Natural killer cell (primary cell): ENCODE data around the gene HLA-B. TPM values are rescaled to one million over a fixed set of nuclear protein-coding genes. Genes with fewer than 3 reads are reported as not detected.
"Not testable (repeated sequence)": the region's sequence is repeated elsewhere in the genome, so short reads cannot be mapped to it uniquely, and the experiment has no call there.

Source experiments
- ATAC-seq, 3 donors: fragments of 150-1000 bp in 2 of 3; fragments of 200-7000 bp in 1 of 3; cut with Tn5 transposase; 1 replicate in 1 of 3; 2 replicates in 2 of 3; pipeline ENCODE4 v1.10.0; 2021; ENCODE audit warnings: mild to moderate bottlenecking in 2 of 3, moderate library complexity in 2 of 3
- DNase-seq, 2 donors: peaks; one replicate each; pipeline versions ENCODE4 v3.0.0 to v3.0.0-alpha.2; 2013 to 2021; ENCODE audit warnings: mixed read lengths in 1 of 2
- H3K27ac ChIP-seq: one replicate; pipeline ENCODE4 v1.5.1; 2013; ENCODE audit warnings: mild to moderate bottlenecking, low read length
- H3K27me3 ChIP-seq: one replicate; pipeline ENCODE4 v1.6.1; 2013; ENCODE audit warnings: low read length; ENCODE audit not compliant: control insufficient read depth, insufficient read depth
- H3K36me3 ChIP-seq: one replicate; pipeline ENCODE4 v1.6.1; 2013; ENCODE audit warnings: low read length; ENCODE audit not compliant: control insufficient read depth, insufficient read depth
- H3K4me1 ChIP-seq: one replicate; pipeline ENCODE4 v1.6.1; 2013; ENCODE audit warnings: low read length; ENCODE audit not compliant: control insufficient read depth, insufficient read depth
- H3K4me3 ChIP-seq: one replicate; pipeline ENCODE4 v1.5.1; 2013; ENCODE audit warnings: low read length
- H3K9me3 ChIP-seq: one replicate; pipeline ENCODE4 v1.6.1; 2013; ENCODE audit warnings: low read length; ENCODE audit not compliant: control insufficient read depth, insufficient read depth
- H3K27ac Mint-ChIP-seq, 2 donors: one replicate each; pipeline ENCODE4 v1.8.0; 2022; ENCODE audit warnings: mild to moderate bottlenecking in 2 of 2, mixed read lengths in 2 of 2, moderate library complexity in 1 of 2
- H3K27me3 Mint-ChIP-seq, 2 donors: one replicate each; pipeline ENCODE4 v1.8.0; 2022; ENCODE audit warnings: low read depth in 2 of 2, mixed read lengths in 2 of 2
- H3K36me3 Mint-ChIP-seq: one replicate; pipeline ENCODE4 v1.8.0; 2022; ENCODE audit warnings: mixed read lengths
- H3K4me1 Mint-ChIP-seq, 2 donors: one replicate each; pipeline ENCODE4 v1.8.0; 2022; ENCODE audit warnings: mixed read lengths in 2 of 2
- H3K4me3 Mint-ChIP-seq: one replicate; pipeline ENCODE4 v1.8.0; 2022; ENCODE audit warnings: mild to moderate bottlenecking, moderate library complexity, mixed read lengths
- H3K9me3 Mint-ChIP-seq, 2 donors: one replicate each; pipeline ENCODE4 v1.8.0; 2022; ENCODE audit warnings: mixed read lengths in 2 of 2
- CTCF ChIP-seq: fragments of 200-600 bp; IDR thresholded peaks from one replicate; pipeline ENCODE4 v1.8.0; 2022; ENCODE audit warnings: antibody characterized with exemption
- whole genome bisulfite sequencing: methylation state at CpG from one replicate; pipeline ENCODE4 v1.1.7; 2013; ENCODE audit warnings: missing lambda C conversion rate; ENCODE audit not compliant: insufficient coverage; 5-methylcytosine and 5-hydroxymethylcytosine counted together
- intact Hi-C: fragments of 100-400 bp; cut with micrococcal nuclease; formaldehyde crosslinking; loops from one replicate; pipeline ENCODE4 v1.14.2; 2022
- total RNA-seq, 4 donors: library from RNA; stranded (reverse); fragments of 120-200 nt in 1 of 4; gene quantifications; one replicate each; pipeline versions ENCODE4 v1.2.3 to v1.2.4, GENCODE V29; 2013 to 2022

The HLA-B gene
- over 10,000 TPM in 2 of 3 donors, 1,000 to 10,000 TPM in 1; 9,586 to 11,061 (median 11,048) TPM for total RNA-seq
- total RNA-seq (2013) = 7,244 TPM

GRCh38 chr6:31356946-31357466 lies at the start of gene HLA-B:
Gene HLA-B, minus strand, starts transcription at chr6:31357179. Its CDS starts 21 bp downstream, at chr6:31357158.
- peak within 1 kb of the TSS; percentile 100 for H3K27ac ChIP-seq
- H3K27me3 ChIP-seq = no peaks in the 10 kb centered on the region
- Mint-ChIP-seq H3K27me3 (peaks cover 6 to 15% of the 10 kb centered on the region in 2 donors), H3K4me1 (peaks cover 61 to 68% of the 10 kb centered on the region in 2 donors), H3K9me3 (no peaks in the 10 kb centered on the region), H3K36me3 (peaks cover 31% of the 10 kb centered on the region), H3K27ac (peak within 1 kb of the TSS; percentile 100), H3K4me3 (peak within 1 kb of the TSS; percentile 97)
- peak within 1 kb of the TSS; percentile 99 for H3K4me3 ChIP-seq
- intact Hi-C loops = loop anchor here (1.0 to 10.0 kb wide), 2 partner anchors 160 to 742 kb away; partner anchors contain the start of genes MRPS18B and PPP1R10
- no peak for TF ChIP-seq CTCF
- H3K4me1 ChIP-seq = peaks cover 50% of the 10 kb centered on the region
- H3K36me3 ChIP-seq = peaks cover 32% of the 10 kb centered on the region
- no peaks in the 10 kb centered on the region for H3K9me3 ChIP-seq
- under 1% methylated on average over 39 of the region's 39 CpGs for WGBS
- ATAC-seq (peak; percentile 73 to 88 (median 81)), DNase-seq (peak; percentile 83 to 96)

- H3K9me3 Mint-ChIP-seq = no peaks in the 10 kb centered on the region
- Histone ChIP-seq H3K9me3 (no peaks in the 10 kb centered on the region), H3K4me3 (no peak overlapping the region), H3K27ac (no peak overlapping the region), H3K4me1 (peaks cover 34% of the 10 kb centered on the region), H3K36me3 (peaks cover under 1% of the 10 kb centered on the region), H3K27me3 (no peaks in the 10 kb centered on the region)
- H3K36me3 Mint-ChIP-seq = no peaks in the 10 kb centered on the region
- intact Hi-C loops = no loop called here
- peaks cover 73 to 92% of the 10 kb centered on the region in 2 donors for H3K4me1 Mint-ChIP-seq
- ATAC-seq (no peak), DNase-seq (no peak)
- 84% methylated on average over 2 of the region's 5 CpGs for WGBS
- peak overlapping the region; percentile 51 to 54 for H3K27ac Mint-ChIP-seq
- no peaks in the 10 kb centered on the region for H3K27me3 Mint-ChIP-seq
- peak overlapping the region; percentile 75 for H3K4me3 Mint-ChIP-seq
- TF ChIP-seq CTCF = no peak
Observed at GRCh38 chr6:31405996-31406395, 49.0 kb upstream of the HLA-B start.

- intact Hi-C loops = loop anchor here (5.0 kb wide), 1 partner anchor 88 kb away; no protein-coding TSS in a partner anchor
- Mint-ChIP-seq H3K27ac (peak overlapping the region; percentile 85 to 96), H3K4me1 (peaks cover 78 to 88% of the 10 kb centered on the region in 2 donors), H3K4me3 (peak overlapping the region; percentile 93)
- H3K9me3 ChIP-seq, ATAC-seq, H3K27me3 ChIP-seq, H3K27me3 Mint-ChIP-seq, H3K27ac ChIP-seq, H3K36me3 Mint-ChIP-seq, H3K36me3 ChIP-seq, H3K9me3 Mint-ChIP-seq, DNase-seq: not testable (repeated sequence)
- 40% methylated on average over 13 of the region's 13 CpGs for WGBS
- Histone ChIP-seq H3K4me1 (peaks cover 44% of the 10 kb centered on the region), H3K4me3 (peak overlapping the region; percentile 61)
Observed at GRCh38 chr6:31404061-31404364, 47.0 kb upstream of the HLA-B start.

GRCh38 chr6:31403283-31404060 lies 46.5 kb upstream of the HLA-B start, which contains the start of gene MICA:
Gene MICA, plus strand, starts transcription at chr6:31403595. Its CDS starts 38 bp downstream, at chr6:31403633.
- no peaks in the 10 kb centered on the region for H3K36me3 Mint-ChIP-seq

More at GRCh38 chr6:31403283-31404060, 46.5 kb upstream of the HLA-B start, which contains the start of gene MICA:
- DNase-seq (peak; percentile 77 to 82), ATAC-seq (peak; percentile 71 to 78 (median 77))
- Histone ChIP-seq H3K27me3 (no peaks in the 10 kb centered on the region), H3K27ac (peak within 1 kb of the TSS; percentile 55), H3K4me3 (peak within 1 kb of the TSS; percentile 61), H3K4me1 (peaks cover 46% of the 10 kb centered on the region), H3K36me3 (no peaks in the 10 kb centered on the region), H3K9me3 (no peaks in the 10 kb centered on the region)
- no peak for TF ChIP-seq CTCF
- H3K4me3 Mint-ChIP-seq = peak within 1 kb of the TSS; percentile 93
- 1% methylated on average over 58 of the region's 58 CpGs for WGBS
- no peaks in the 10 kb centered on the region for H3K27me3 Mint-ChIP-seq
- no peaks in the 10 kb centered on the region for H3K9me3 Mint-ChIP-seq
- peaks cover 82 to 84% of the 10 kb centered on the region in 2 donors for H3K4me1 Mint-ChIP-seq
- intact Hi-C loops = loop anchor here (5.0 kb wide), 1 partner anchor 89 kb away; no protein-coding TSS in a partner anchor
- H3K27ac Mint-ChIP-seq = peak within 1 kb of the TSS; percentile 85 to 96
